ENCODE measurements around the gene GAGE13. TPM values are rescaled to one million over a fixed set of nuclear protein-coding genes. Genes with fewer than 3 reads are reported as not detected.
"Not testable (repeated sequence)": the region's sequence is repeated elsewhere in the genome, so short reads cannot be mapped to it uniquely, and the experiment has no call there.

The GAGE13 gene
- total and polyA plus RNA-seq, 9 of the 15 experiments (the other 6 are each of a cell fraction or from before 2014, with no cell fraction given) = 31.6 to 506 (median 154) TPM

- TF ChIP-seq ZNF407 (IDR thresholded peaks at IDR 0.05; ENCODE audit: low read depth) (no peak), ZNF584 (CRISPR knock-in tag; IDR thresholded peaks at IDR 0.05; ENCODE audit: low read depth) (no peak), ZNF239 (CRISPR knock-in tag; IDR thresholded peaks at IDR 0.05) (no peak)
Observed at GRCh38 chrX:49292400-49293362, 38.7 kb upstream of the GAGE13 start (continued).

- DNase-seq (ENCODE audit: extremely low read depth in 1 of 4, low spot score in 3 of 4); H3K4me2 ChIP-seq (ENCODE audit: insufficient read depth, low read length); CTCF ChIA-PET (ENCODE audit: low intra/inter-chr PET ratio); H3K27ac ChIP-seq (ENCODE audit: extremely low read depth, low read depth, low read length); H3K9ac ChIP-seq (ENCODE audit: insufficient read depth in 1 of 2, low read depth in 2 of 2, low read length in 2 of 2); H2AFZ ChIP-seq (ENCODE audit: low read depth, low read length); H4K20me1 ChIP-seq (replicated peaks; ENCODE audit: control insufficient read depth, insufficient read depth, low read length); H3K79me2 ChIP-seq (ENCODE audit: control insufficient read depth, insufficient read depth, low read length); intact Hi-C loops (cut with micrococcal nuclease); BruUV-seq (replicated peaks); H3K4me3 ChIP-seq; H3K9me3 ChIP-seq (replicated peaks; ENCODE audit: control insufficient read depth, insufficient read depth, low read depth, low read length); ATAC-seq; H3K4me1 ChIP-seq (replicated peaks in 1 of 2; ENCODE audit: control insufficient read depth in 2 of 2, insufficient read depth in 2 of 2, low read length in 2 of 2); H3K9me1 ChIP-seq (ENCODE audit: control insufficient read depth, insufficient read depth, low read length); FAIRE-seq; POLR2A ChIA-PET; H3K27me3 ChIP-seq (ENCODE audit: control insufficient read depth in 2 of 2, insufficient read depth in 2 of 2, low read length in 2 of 2); H3K36me3 ChIP-seq (ENCODE audit: control insufficient read depth, insufficient read depth, low read length): not testable (repeated sequence)
- in situ Hi-C loops (cut with MboI) = loop anchor here (10.0 kb wide), 1 partner anchor 236 kb away; the partner anchor contains the start of gene GAGE12C
- WGBS (ENCODE audit: insufficient coverage, low coverage, missing lambda C conversion rate) = 14% methylated on average over 4 of the region's 5 CpGs
Observed at GRCh38 chrX:49299293-49299692, 32.1 kb upstream of the GAGE13 start.

Data from K562 (cell line).